Activated CD8-positive, alpha-beta memory T cell treated with anti-CD3 and anti-CD28 coated beads, Interleukin-2, amount 10 ng/mL, durations not matched to agents 7 days and 5 days (primary cell): ENCODE results near the gene INAFM1. TPM values are rescaled to one million over a fixed set of nuclear protein-coding genes. Genes with fewer than 3 reads are reported as not detected.
"Not testable (repeated sequence)": the region's sequence is repeated elsewhere in the genome, so short reads cannot be mapped to it uniquely, and the experiment has no call there.

Experiments
- ATAC-seq: fragments of 150-1000 bp; cut with Tn5 transposase; one replicate; pipeline ENCODE4 v1.10.0; 2021; ENCODE audit warnings: moderate library complexity
- CTCF ChIA-PET: fragments of 350-600 bp; sonication (Branson Sonifier 250); formaldehyde crosslinking; loops from one replicate; lab custom pipeline; 2021; ENCODE audit warnings: antibody characterized with exemption; lab: Charles Lee
- DNase-seq: peaks from one replicate; pipeline ENCODE4 v3.0.0-alpha.2; 2020
- H3K27ac Mint-ChIP-seq: one replicate; pipeline ENCODE4 v1.8.0; 2021; ENCODE audit warnings: mild to moderate bottlenecking, mixed read lengths
- H3K27me3 Mint-ChIP-seq: one replicate; pipeline ENCODE4 v1.8.0; 2021; ENCODE audit warnings: mixed read lengths
- H3K36me3 Mint-ChIP-seq: one replicate; pipeline ENCODE4 v1.8.0; 2021; ENCODE audit warnings: mild to moderate bottlenecking, mixed read lengths
- H3K4me1 Mint-ChIP-seq: one replicate; pipeline ENCODE4 v1.8.0; 2021; ENCODE audit warnings: mixed read lengths
- H3K4me3 Mint-ChIP-seq: one replicate; pipeline ENCODE4 v1.8.0; 2021; ENCODE audit warnings: mild to moderate bottlenecking, moderate library complexity, mixed read lengths
- H3K9me3 Mint-ChIP-seq: one replicate; pipeline ENCODE4 v1.8.0; 2022; ENCODE audit warnings: low read depth, mixed read lengths
- total RNA-seq, 2 experiments: library from RNA; stranded (reverse); gene quantifications; one replicate each; pipeline ENCODE4 v1.2.3, GENCODE V29; 2021

Gene INAFM1
- total RNA-seq, 2 experiments from 2014 or later, result 7.6 to 14.5 TPM

DNA sequence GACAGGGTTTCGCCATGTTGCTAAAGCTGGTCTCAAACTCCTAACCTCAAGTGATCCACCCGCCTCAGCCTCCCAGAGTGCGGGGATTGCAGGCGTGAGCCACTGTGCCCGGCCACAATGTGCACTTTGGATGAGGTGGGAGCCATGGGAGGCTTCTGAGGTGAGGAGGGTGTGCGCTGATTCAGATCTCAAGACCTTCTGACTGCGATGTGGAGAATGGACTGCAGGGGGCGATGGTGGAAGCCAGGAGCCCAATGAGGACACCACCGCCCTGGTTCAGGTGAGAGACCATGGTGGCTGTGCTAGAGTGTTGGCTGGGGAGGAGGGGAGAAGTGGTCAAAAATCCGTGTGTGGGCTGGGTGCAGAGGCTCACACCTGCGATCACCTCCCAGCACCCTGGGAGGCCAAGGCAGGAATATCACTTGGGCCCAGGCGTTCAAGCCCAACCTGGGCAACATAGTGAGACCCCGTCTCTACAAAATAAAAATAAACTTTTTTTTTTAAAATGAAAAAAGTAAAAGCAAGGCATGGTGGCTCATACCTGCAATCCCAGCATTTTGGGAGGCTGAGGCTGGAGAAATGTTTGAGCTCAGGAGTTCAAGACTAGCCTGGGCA, 5.6 kb downstream of the INAFM1 start:
- peak; percentile 77 for DNase-seq
- Mint-ChIP-seq H3K9me3 (no peaks in the 10 kb centered on the region), H3K27me3 (no peaks in the 10 kb centered on the region), H3K4me1 (peaks cover 10% of the 10 kb centered on the region), H3K27ac (no peak overlapping the region), H3K36me3 (peaks cover 7% of the 10 kb centered on the region), H3K4me3 (no peak overlapping the region)
- CTCF ChIA-PET, result interaction anchor here (0.7 to 3.3 kb wide), 4 partner anchors 12 to 148 kb away, joined by 3 to 18 read pairs (median 4); no protein-coding TSS in a partner anchor
- ATAC-seq, result peak; percentile 69

DNA sequence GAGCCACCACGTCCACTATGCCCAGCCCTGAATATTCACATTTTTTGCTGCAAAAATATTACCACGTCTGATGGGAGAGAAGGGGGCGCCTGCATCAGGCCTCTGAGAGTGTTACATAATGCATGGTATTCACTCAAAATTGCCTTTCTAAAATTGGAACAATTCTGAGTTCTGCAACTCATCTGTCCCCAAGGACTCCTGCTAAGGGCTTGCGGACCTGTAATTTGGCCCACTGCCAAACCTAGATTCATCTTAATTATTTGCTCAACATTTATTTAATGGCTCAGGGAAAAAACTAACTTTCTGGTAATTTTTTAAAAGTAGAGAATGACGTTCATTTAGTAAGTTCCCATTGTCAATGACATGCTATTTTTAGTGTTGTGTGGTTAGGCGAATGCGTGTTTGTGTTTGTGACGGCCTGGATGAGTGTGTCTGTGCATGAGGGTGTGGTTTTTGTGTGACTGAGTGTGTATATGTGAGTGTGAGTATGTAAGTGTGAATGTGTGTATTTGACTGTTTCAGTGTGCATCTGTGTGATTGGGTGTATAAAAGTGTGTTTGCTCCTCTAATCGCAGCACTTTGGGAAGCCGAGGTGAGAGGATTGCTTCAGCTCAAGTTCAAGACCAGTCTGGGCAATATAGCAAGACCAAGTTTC, 8.8 kb downstream of the INAFM1 start:
- Mint-ChIP-seq H3K27me3 (no peaks in the 10 kb centered on the region), H3K4me3 (no peak overlapping the region), H3K4me1 (peaks cover 2% of the 10 kb centered on the region), H3K36me3 (peaks cover 1% of the 10 kb centered on the region), H3K27ac (no peak overlapping the region), H3K9me3 (no peaks in the 10 kb centered on the region)
- ATAC-seq, result no peak
- CTCF ChIA-PET, result interaction anchor here (0.7 to 2.3 kb wide), 9 partner anchors 8 to 421 kb away, joined by 3 to 16 read pairs (median 4); partner anchors contain the start of gene INAFM1
- DNase-seq, result no peak

- ATAC-seq, result peak; percentile 27
- H3K4me1 Mint-ChIP-seq, result peaks cover 2% of the 10 kb centered on the region
- peaks cover 1% of the 10 kb centered on the region for H3K36me3 Mint-ChIP-seq
- DNase-seq, result no peak
- no peaks in the 10 kb centered on the region for H3K27me3 Mint-ChIP-seq
- CTCF ChIA-PET, result interaction anchor here (0.8 to 2.3 kb wide), 15 partner anchors 9 to 420 kb away, joined by 3 to 16 read pairs (median 4); partner anchors contain the start of genes INAFM1 and ZC3H4
- H3K9me3 Mint-ChIP-seq, result no peaks in the 10 kb centered on the region
- no peak overlapping the region for H3K4me3 Mint-ChIP-seq
- H3K27ac Mint-ChIP-seq, result no peak overlapping the region
These were observed 9.7 kb downstream of the INAFM1 start for GRCh38 chr19:47284324-47284899.

GRCh38 chr19:47296036-47296435, 21.4 kb downstream of the INAFM1 start:
- DNase-seq (peak; percentile 86), ATAC-seq (peak; percentile 96)
- no peak overlapping the region for H3K4me3 Mint-ChIP-seq

DNA sequence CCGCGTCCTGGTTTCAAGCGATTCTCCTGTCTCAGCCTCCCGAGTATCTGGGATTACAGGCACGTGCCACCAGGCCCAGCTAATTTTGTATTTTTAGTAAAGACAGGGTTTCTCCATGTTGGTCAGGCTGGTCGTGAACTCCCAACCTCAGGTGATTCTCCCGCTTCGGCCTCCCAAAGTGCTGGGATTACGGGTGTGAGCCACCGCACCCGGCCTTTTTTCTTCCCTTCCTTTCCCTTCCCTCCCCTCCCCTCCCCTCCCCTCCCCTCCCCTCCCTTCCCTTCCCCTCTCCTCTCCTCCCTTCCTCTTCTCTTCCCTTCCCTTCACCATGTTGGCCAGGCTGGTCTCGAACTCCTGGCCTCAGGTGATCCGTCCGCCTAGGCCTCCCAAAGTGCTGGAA, 26.2 kb downstream of the INAFM1 start:
- ATAC-seq, H3K4me3 Mint-ChIP-seq, H3K27ac Mint-ChIP-seq, H3K36me3 Mint-ChIP-seq, H3K27me3 Mint-ChIP-seq, CTCF ChIA-PET, DNase-seq, H3K9me3 Mint-ChIP-seq: not testable (repeated sequence)
- peaks cover 18% of the 10 kb centered on the region for H3K4me1 Mint-ChIP-seq

More at GRCh38 chr19:47296036-47296435, 21.4 kb downstream of the INAFM1 start:
- CTCF ChIA-PET, result interaction anchor here (0.8 to 8.4 kb wide), 16 partner anchors 9 to 411 kb away, joined by 3 to 88 read pairs (median 5); partner anchors contain the start of genes DHX34 and INAFM1
- Mint-ChIP-seq H3K36me3 (no peaks in the 10 kb centered on the region), H3K27ac (no peak overlapping the region), H3K4me1 (peaks cover 14% of the 10 kb centered on the region), H3K27me3 (no peaks in the 10 kb centered on the region), H3K9me3 (no peaks in the 10 kb centered on the region)

- CTCF ChIA-PET, result interaction anchor here (1.6 kb wide), 1 partner anchor 47 kb away, joined by 5 read pairs; the partner anchor contains the start of gene DHX34
- Mint-ChIP-seq H3K4me1 (peaks cover 15% of the 10 kb centered on the region), H3K4me3 (no peak overlapping the region), H3K27me3 (peaks cover 13% of the 10 kb centered on the region), H3K9me3 (no peaks in the 10 kb centered on the region), H3K27ac (no peak overlapping the region), H3K36me3 (no peaks in the 10 kb centered on the region)
- no peak for ATAC-seq
- no peak for DNase-seq
These were observed 27.6 kb downstream of the INAFM1 start for GRCh38 chr19:47302249-47302648.

GRCh38 chr19:47303966-47304365, 29.3 kb downstream of the INAFM1 start:
- H3K4me1 Mint-ChIP-seq, result peaks cover 15% of the 10 kb centered on the region
- H3K4me3 Mint-ChIP-seq, result no peak overlapping the region
- CTCF ChIA-PET, result interaction anchor here (0.7 to 2.9 kb wide), 8 partner anchors 12 to 779 kb away, joined by 3 to 14 read pairs (median 4); partner anchors contain the start of gene DHX34
- DNase-seq, result no peak
- H3K27ac Mint-ChIP-seq, result no peak overlapping the region
- H3K27me3 Mint-ChIP-seq, result peaks cover 13% of the 10 kb centered on the region
- H3K36me3 Mint-ChIP-seq, result no peaks in the 10 kb centered on the region
- no peak for ATAC-seq
- no peaks in the 10 kb centered on the region for H3K9me3 Mint-ChIP-seq

DNA sequence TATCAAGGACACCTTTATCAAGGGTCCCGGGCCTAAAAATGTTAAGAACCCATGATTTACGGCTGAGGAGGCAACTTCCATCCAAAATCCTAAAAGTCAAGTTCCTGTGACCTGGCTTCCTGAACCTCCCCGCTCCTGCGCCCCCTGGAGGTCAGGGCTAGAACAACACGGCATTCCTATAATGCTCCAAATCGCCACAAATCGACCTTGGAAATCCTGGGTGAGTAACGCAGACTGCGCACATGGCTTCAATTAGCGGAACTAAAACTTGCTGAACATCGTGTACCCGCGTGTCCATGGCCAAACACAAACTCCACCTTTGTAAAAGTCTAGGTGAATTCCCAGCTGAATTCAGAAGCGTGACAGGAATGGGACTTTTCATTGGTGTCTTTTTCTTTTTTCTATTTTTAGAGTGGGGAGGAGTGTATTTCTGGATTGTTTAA, 30.6 kb downstream of the INAFM1 start:
- H3K27me3 Mint-ChIP-seq, result peaks cover 15% of the 10 kb centered on the region
- no peak overlapping the region for H3K27ac Mint-ChIP-seq
- CTCF ChIA-PET, result interaction anchor here (0.7 to 2.9 kb wide), 9 partner anchors 9 to 1277 kb away, joined by 3 to 14 read pairs (median 5); no protein-coding TSS in a partner anchor
- H3K4me1 Mint-ChIP-seq, result peaks cover 8% of the 10 kb centered on the region
- no peaks in the 10 kb centered on the region for H3K36me3 Mint-ChIP-seq
- ATAC-seq, result no peak
- no peak overlapping the region for H3K4me3 Mint-ChIP-seq
- H3K9me3 Mint-ChIP-seq, result no peaks in the 10 kb centered on the region
- DNase-seq, result peak; percentile 47

DNA sequence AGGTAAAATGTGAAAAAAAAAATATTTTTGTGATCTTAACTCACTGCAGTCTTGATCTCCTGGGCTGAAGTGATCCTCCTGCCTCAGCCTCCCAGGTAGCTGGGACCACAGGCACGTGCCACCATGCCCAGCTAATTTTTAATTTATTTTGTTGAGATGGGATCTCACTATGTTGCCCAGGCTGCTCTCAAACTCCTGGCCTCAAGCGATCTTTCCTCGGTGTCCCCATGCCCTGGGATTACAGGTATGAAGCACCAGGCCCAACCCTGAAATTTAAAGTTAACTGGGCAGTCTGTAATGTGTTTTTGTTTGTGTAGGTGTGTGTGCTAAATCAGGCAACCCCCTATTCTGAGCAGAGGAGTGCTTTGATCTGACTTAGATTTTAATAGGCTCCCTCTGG, 31.6 kb downstream of the INAFM1 start:
- H3K27ac Mint-ChIP-seq, result no peak overlapping the region
- CTCF ChIA-PET, result interaction anchor here (1.3 to 2.9 kb wide), 5 partner anchors 10 to 85 kb away, joined by 4 to 14 read pairs (median 13); no protein-coding TSS in a partner anchor

DNA sequence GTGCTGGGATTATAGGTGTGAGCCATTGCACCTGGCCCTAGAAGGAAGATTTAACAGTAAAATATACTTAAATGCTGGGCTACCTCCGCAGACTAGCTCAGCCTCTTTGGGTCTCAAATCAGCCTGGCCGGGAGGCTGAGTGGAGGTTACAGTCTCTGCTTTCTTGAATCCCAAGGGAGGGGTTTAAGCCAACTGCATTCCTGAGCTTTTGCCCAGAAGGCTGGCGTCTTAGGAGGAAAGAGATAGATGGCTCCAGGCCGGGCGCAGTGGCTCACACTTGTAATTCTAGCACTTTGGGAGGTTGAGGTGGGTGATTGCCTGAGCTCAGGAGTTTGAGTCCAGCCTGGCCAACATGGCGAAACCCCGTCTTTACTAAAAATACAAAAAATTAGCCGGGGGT, 34.4 kb downstream of the INAFM1 start:
- no peak overlapping the region for H3K27ac Mint-ChIP-seq
- H3K4me1 Mint-ChIP-seq, result peaks cover 3% of the 10 kb centered on the region
- CTCF ChIA-PET, result interaction anchor here (0.7 to 2.0 kb wide), 3 partner anchors 28 to 391 kb away, joined by 3 to 12 read pairs (median 3); no protein-coding TSS in a partner anchor
- no peak for ATAC-seq
- no peaks in the 10 kb centered on the region for H3K36me3 Mint-ChIP-seq
- no peak overlapping the region for H3K4me3 Mint-ChIP-seq
- peaks cover 13% of the 10 kb centered on the region for H3K27me3 Mint-ChIP-seq
- DNase-seq, result no peak
- no peaks in the 10 kb centered on the region for H3K9me3 Mint-ChIP-seq

More for the DNA sequence above, 31.6 kb downstream of the INAFM1 start:
- H3K27me3 Mint-ChIP-seq, result peaks cover 16% of the 10 kb centered on the region
- peaks cover 3% of the 10 kb centered on the region for H3K4me1 Mint-ChIP-seq
- H3K36me3 Mint-ChIP-seq, result no peaks in the 10 kb centered on the region
- H3K9me3 Mint-ChIP-seq, result no peaks in the 10 kb centered on the region
- no peak for ATAC-seq
- no peak overlapping the region for H3K4me3 Mint-ChIP-seq
- no peak for DNase-seq

GRCh38 chr19:47309608-47310007, 34.9 kb downstream of the INAFM1 start, which contains the start of gene C5AR1:
Gene C5AR1, plus strand, starts transcription at chr19:47309861. Its CDS starts 35 bp downstream, at chr19:47309896.
- H3K4me3 Mint-ChIP-seq, result no peak within 1 kb of the TSS
- H3K4me1 Mint-ChIP-seq, result peaks cover 3% of the 10 kb centered on the region
- no peaks in the 10 kb centered on the region for H3K36me3 Mint-ChIP-seq
- CTCF ChIA-PET, result interaction anchor here (2.0 kb wide), 1 partner anchor 81 kb away, joined by 12 read pairs; no protein-coding TSS in a partner anchor
- H3K9me3 Mint-ChIP-seq, result no peaks in the 10 kb centered on the region
- H3K27me3 Mint-ChIP-seq, result peaks cover 13% of the 10 kb centered on the region
- no peak within 1 kb of the TSS for H3K27ac Mint-ChIP-seq
- DNase-seq (no peak), ATAC-seq (no peak)

DNA sequence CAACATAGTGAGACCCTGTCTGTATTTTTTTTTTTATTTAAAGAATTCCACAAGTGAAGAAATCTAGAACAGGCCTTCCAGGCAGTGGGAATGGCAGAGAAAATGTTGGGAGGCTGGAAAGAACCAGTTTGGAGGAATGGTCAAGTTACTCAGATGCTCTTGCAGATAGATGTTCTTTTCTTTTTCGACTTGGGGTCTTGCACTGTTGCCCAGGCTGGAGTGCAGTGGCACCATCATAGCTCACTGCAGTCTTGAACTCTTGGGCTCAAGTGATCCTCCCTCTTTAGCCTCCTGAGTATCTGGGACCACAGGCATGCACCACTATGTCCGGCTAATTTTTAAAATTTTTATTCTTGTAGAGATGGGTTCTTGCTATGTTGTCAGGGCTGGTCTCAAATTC, 35.6 kb downstream of the INAFM1 start:
- H3K27me3 Mint-ChIP-seq, result peaks cover 10% of the 10 kb centered on the region
- H3K36me3 Mint-ChIP-seq, result no peaks in the 10 kb centered on the region
- DNase-seq (no peak), ATAC-seq (no peak)
- H3K27ac Mint-ChIP-seq, result no peak overlapping the region
- no peaks in the 10 kb centered on the region for H3K9me3 Mint-ChIP-seq
- peaks cover 1% of the 10 kb centered on the region for H3K4me1 Mint-ChIP-seq
- CTCF ChIA-PET, result no interaction called here
- H3K4me3 Mint-ChIP-seq, result no peak overlapping the region

- CTCF ChIA-PET, result no interaction called here
- ATAC-seq (no peak), DNase-seq (no peak)
- H3K27ac Mint-ChIP-seq, result no peak overlapping the region
- H3K9me3 Mint-ChIP-seq, result no peaks in the 10 kb centered on the region
- H3K27me3 Mint-ChIP-seq, result peaks cover 12% of the 10 kb centered on the region
- no peak overlapping the region for H3K4me3 Mint-ChIP-seq
- H3K36me3 Mint-ChIP-seq, result no peaks in the 10 kb centered on the region
- H3K4me1 Mint-ChIP-seq, result no peaks in the 10 kb centered on the region
These were observed 36.1 kb downstream of the INAFM1 start for GRCh38 chr19:47310819-47311218.
